Measurements from ENCODE around the gene OR9Q2. TPM values are rescaled to one million over a fixed set of nuclear protein-coding genes. Genes with fewer than 3 reads are reported as not detected.
"Not testable (repeated sequence)": the region's sequence is repeated elsewhere in the genome, so short reads cannot be mapped to it uniquely, and the experiment has no call there.

Gene OR9Q2
- total RNA-seq, 1 donor from 2014 or later, result not detected

DNA sequence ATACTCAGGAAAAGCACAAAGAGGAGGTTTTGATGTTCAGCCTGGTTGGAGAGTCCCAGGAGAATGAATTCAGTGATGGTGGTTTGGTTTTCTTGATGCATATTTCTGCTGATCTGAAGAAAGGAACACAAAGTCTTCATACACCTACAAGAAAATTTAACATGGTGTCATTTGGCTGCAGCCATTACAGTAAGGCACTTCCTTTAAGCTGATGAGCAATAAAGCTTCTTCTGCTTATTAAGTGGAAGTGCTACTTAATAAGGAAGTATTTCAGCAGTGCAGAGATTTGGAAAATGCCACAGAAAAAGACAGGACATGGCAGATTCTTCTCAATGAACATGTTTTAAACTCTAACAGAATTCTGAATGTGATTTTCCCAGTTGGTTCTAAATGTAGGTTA lies 15.2 kb downstream of the OR9Q2 start, which contains the start of gene OR1S2:
Gene OR1S2 (minus strand): TSS at position 101 of the 400 bp plus-strand sequence. CDS start 0 bp downstream, at position 101.
- no peak for TF ChIP-seq CTCF (conservative IDR thresholded peaks at IDR 0.05; ENCODE audit: low read depth, low read length)
- no peak for DNase-seq (ENCODE audit: low read depth)
- no peak within 1 kb of the TSS for H3K4me3 ChIP-seq (ENCODE audit: low read depth, low read length)

- H3K4me3 ChIP-seq (ENCODE audit: low read depth, low read length); DNase-seq (ENCODE audit: low read depth): not testable (repeated sequence)
These were observed 23.6 kb downstream of the OR9Q2 start, which contains the start of gene OR1S1 for GRCh38 chr11:58212420-58212819. TSS of gene OR1S1 (plus strand) at chr11:58212720.

- H3K4me3 ChIP-seq (ENCODE audit: low read depth, low read length), result no peak overlapping the region
- TF ChIP-seq CTCF (conservative IDR thresholded peaks at IDR 0.05; ENCODE audit: low read depth, low read length), result no peak
- no peak for DNase-seq (ENCODE audit: low read depth)
These were observed 27.6 kb downstream of the OR9Q2 start for GRCh38 chr11:58216476-58216875.

- no peak for TF ChIP-seq CTCF (conservative IDR thresholded peaks at IDR 0.05; ENCODE audit: low read depth, low read length)
- no peak for DNase-seq (ENCODE audit: low read depth)
These were observed 33.9 kb downstream of the OR9Q2 start for GRCh38 chr11:58222721-58223120.

DNA sequence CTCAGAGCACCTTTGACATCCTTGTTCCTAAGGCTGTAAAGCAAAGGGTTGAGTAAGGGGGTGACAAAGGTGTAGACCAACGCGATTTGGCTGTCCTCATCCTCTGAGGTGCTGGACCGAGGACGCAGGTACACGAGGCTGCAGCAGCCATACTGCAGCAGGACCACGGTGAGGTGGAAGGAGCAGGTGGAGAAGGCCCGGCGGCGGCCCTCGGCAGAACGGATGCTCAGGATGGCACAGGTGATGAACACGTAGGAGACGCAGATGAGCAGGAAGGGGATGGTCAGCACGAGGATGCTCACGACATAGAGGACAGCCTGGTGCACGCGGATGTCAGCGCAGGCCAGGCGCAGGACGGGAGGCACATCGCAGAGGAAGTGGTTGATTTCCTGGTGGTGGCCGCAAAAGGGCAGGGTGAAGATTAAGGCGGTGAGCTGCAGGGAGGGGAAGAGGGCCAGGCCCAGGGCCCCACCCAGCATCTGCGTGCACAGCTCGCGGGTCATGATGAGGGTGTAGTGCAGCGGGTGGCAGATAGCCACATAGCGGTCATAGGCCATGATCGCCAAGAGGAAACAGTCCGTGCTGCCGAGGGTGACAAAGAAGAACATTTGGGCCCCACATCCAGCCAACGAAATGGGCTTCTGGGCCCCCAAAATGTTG lies 39.2 kb downstream of the OR9Q2 start:
- TF ChIP-seq CTCF (conservative IDR thresholded peaks at IDR 0.05; ENCODE audit: low read depth, low read length), result no peak
- H3K4me3 ChIP-seq (ENCODE audit: low read depth, low read length), result no peak overlapping the region
- DNase-seq (ENCODE audit: low read depth), result no peak

More at GRCh38 chr11:58222721-58223120, 33.9 kb downstream of the OR9Q2 start:
- H3K4me3 ChIP-seq (ENCODE audit: low read depth, low read length), result no peak overlapping the region

Other genes starting within 250 kb of the OR9Q2 start
- not detected in 2 replicates for gene OR9Q1, start 165.2 kb upstream of the OR9Q2 start, total RNA-seq
- gene OR6Q1, start 158.1 kb upstream of the OR9Q2 start, total RNA-seq, result not detected in 2 replicates
- not detected in 2 replicates for gene OR9I1, start 63.5 kb upstream of the OR9Q2 start, total RNA-seq
- not detected in 2 replicates for gene OR1S2, start 15.1 kb downstream of the OR9Q2 start, total RNA-seq
- not detected in 2 replicates for gene OR1S1, start 23.6 kb downstream of the OR9Q2 start, total RNA-seq
- gene OR10Q1, start 39.8 kb downstream of the OR9Q2 start, total RNA-seq, result not detected in 2 replicates
- gene OR10W1, start 79.2 kb downstream of the OR9Q2 start, total RNA-seq, result not detected in 2 replicates
- not detected in 2 replicates for gene OR5B17, start 170.0 kb downstream of the OR9Q2 start, total RNA-seq
- gene OR5B3, start 217.8 kb downstream of the OR9Q2 start, total RNA-seq, result not detected in 2 replicates
- not detected in 2 replicates for gene OR5B2, start 239.1 kb downstream of the OR9Q2 start, total RNA-seq

All from epithelial cell of proximal tubule (primary cell).